Medulla oblongata (tissue), 1 donor: ENCODE measurements around the gene SNN.

Source experiments
- DNase-seq: peaks from one replicate; pipeline ENCODE4 v3.0.0-alpha.2; 2015; ENCODE audit errors: extremely low spot score

The SNN gene

GRCh38 chr16:11696266-11697012 lies 28.2 kb downstream of the SNN start:
- DNase-seq: no peak

- no peak for DNase-seq
Observed at GRCh38 chr16:11697319-11697718, 29.1 kb downstream of the SNN start.

GRCh38 chr16:11698271-11698689 lies 30.0 kb downstream of the SNN start:
- no peak for DNase-seq

- no peak for DNase-seq
Observed at GRCh38 chr16:11699234-11699894, 31.1 kb downstream of the SNN start.

GRCh38 chr16:11700264-11701029 lies 32.2 kb downstream of the SNN start:
- DNase-seq: no peak

- peak; percentile 65 for DNase-seq
Observed at GRCh38 chr16:11705311-11706025, 37.2 kb downstream of the SNN start.

GRCh38 chr16:11706180-11706742 lies 38.0 kb downstream of the SNN start:
- DNase-seq: peak; percentile 68

- no peak for DNase-seq
Observed at GRCh38 chr16:11707679-11708197, 39.5 kb downstream of the SNN start.

GRCh38 chr16:11708421-11708820 lies 40.2 kb downstream of the SNN start:
- DNase-seq: no peak

GRCh38 chr16:11711662-11712061 lies 43.4 kb downstream of the SNN start:
- DNase-seq: no peak

- no peak for DNase-seq
Observed at GRCh38 chr16:11712122-11712521, 43.9 kb downstream of the SNN start.

- DNase-seq: no peak
Observed at GRCh38 chr16:11715246-11715947, 47.1 kb downstream of the SNN start.

GRCh38 chr16:11716336-11716735 lies 48.1 kb downstream of the SNN start:
- no peak for DNase-seq

GRCh38 chr16:11717811-11718210 lies 49.6 kb downstream of the SNN start:
- no peak for DNase-seq

- no peak for DNase-seq
Observed at GRCh38 chr16:11719171-11719570, 50.9 kb downstream of the SNN start.

- no peak for DNase-seq
Observed at GRCh38 chr16:11719762-11720161, 51.5 kb downstream of the SNN start.

- no peak for DNase-seq
Observed at GRCh38 chr16:11721781-11722467, 53.7 kb downstream of the SNN start.

GRCh38 chr16:11722468-11722808 lies 54.2 kb downstream of the SNN start:
- DNase-seq: no peak

GRCh38 chr16:11725457-11725856 lies 57.2 kb downstream of the SNN start:
- DNase-seq: no peak

GRCh38 chr16:11726008-11726407 lies 57.8 kb downstream of the SNN start:
- no peak for DNase-seq
